GM21515 (cell line): Measurements from ENCODE around the gene TTLL10.

Source experiments
- ATAC-seq: cut with Tn5 transposase; IDR thresholded peaks from one replicate; pipeline ENCODE4 v1.9.1; 2021; ENCODE audit not compliant: unreplicated experiment

Gene TTLL10

GRCh38 chr1:1173793-1174415 lies at the start of gene TTLL10:
Gene TTLL10, plus strand, starts transcription at chr1:1173880. Its CDS starts 5,336 bp downstream, at chr1:1179216.
- ATAC-seq: no peak

GRCh38 chr1:1124508-1124785 lies 49.2 kb upstream of the TTLL10 start:
- no peak for ATAC-seq

GRCh38 chr1:1124786-1125642 lies 48.7 kb upstream of the TTLL10 start:
- ATAC-seq: no peak

GRCh38 chr1:1125945-1126344 lies 47.7 kb upstream of the TTLL10 start:
- ATAC-seq: no peak

GRCh38 chr1:1127551-1128451 lies 45.9 kb upstream of the TTLL10 start:
- no peak for ATAC-seq

- no peak for ATAC-seq
Measured at GRCh38 chr1:1128454-1129139, 45.1 kb upstream of the TTLL10 start.

- no peak for ATAC-seq
Measured at GRCh38 chr1:1129381-1129821, 44.3 kb upstream of the TTLL10 start.

- no peak for ATAC-seq
Measured at GRCh38 chr1:1130206-1131120, 43.2 kb upstream of the TTLL10 start.

GRCh38 chr1:1132042-1132950 lies 41.4 kb upstream of the TTLL10 start:
- no peak for ATAC-seq

GRCh38 chr1:1132956-1133750 lies 40.5 kb upstream of the TTLL10 start:
- no peak for ATAC-seq

- no peak for ATAC-seq
Measured at GRCh38 chr1:1134300-1134970, 39.2 kb upstream of the TTLL10 start.

- no peak for ATAC-seq
Measured at GRCh38 chr1:1135339-1136136, 38.1 kb upstream of the TTLL10 start.

GRCh38 chr1:1136547-1137230 lies 37.0 kb upstream of the TTLL10 start:
- ATAC-seq: no peak

GRCh38 chr1:1137256-1138045 lies 36.2 kb upstream of the TTLL10 start:
- ATAC-seq: peak; percentile 55

- ATAC-seq: no peak
Measured at GRCh38 chr1:1140673-1141072, 33.0 kb upstream of the TTLL10 start.
